OCI-LY7 (cell line): Measurements from ENCODE around the gene GAS7. TPM values are rescaled to one million over a fixed set of nuclear protein-coding genes. Genes with fewer than 3 reads are reported as not detected.

Experiments used
- BruUV-seq: library from RNA; stranded (reverse); fragments of 400-500 nt; replicated peaks from 2 replicates; lab custom pipeline; 2021; lab: Mats Ljungman, UMichigan
- CTCF ChIA-PET: fragments of 300-600 bp; sonication (Branson Sonifier 250); formaldehyde crosslinking; loops from one replicate; lab custom pipeline; 2022; ENCODE audit warnings: antibody characterized with exemption; ENCODE audit not compliant: unreplicated experiment; lab: Charles Lee
- POLR2A ChIA-PET: fragments of 300-600 bp; sonication (Branson Sonifier 250); formaldehyde crosslinking; loops from one replicate; lab custom pipeline; 2022; ENCODE audit warnings: antibody characterized with exemption; lab: Charles Lee
- DNase-seq: peaks from one replicate; pipeline ENCODE4 v3.0.0-alpha.2; 2015; ENCODE audit warnings: low spot score
- H2AFZ ChIP-seq: fragments of 200-600 bp; sonication (generic), shearing (Covaris generic); 2 replicates; pipeline ENCODE4 v1.6.1; 2014; ENCODE audit warnings: mild to moderate bottlenecking, antibody characterized with exemption, low read length, moderate library complexity
- H3K27ac ChIP-seq: fragments of 200-600 bp; sonication (generic); 2 replicates; pipeline ENCODE4 v1.5.1; 2014; ENCODE audit warnings: mixed run types, low read depth, mild to moderate bottlenecking, moderate library complexity, low read length, inconsistent platforms; ENCODE audit not compliant: poor library complexity, severe bottlenecking
- H3K36me3 ChIP-seq: fragments of 200-600 bp; sonication (generic); 2 replicates; pipeline ENCODE4 v1.6.1; 2014; ENCODE audit warnings: mild to moderate bottlenecking, antibody characterized with exemption, low read length, moderate library complexity, mixed read lengths; ENCODE audit not compliant: insufficient read depth
- H3K4me1 ChIP-seq: fragments of 200-600 bp; sonication (generic); 2 replicates; pipeline ENCODE4 v1.5.1; 2014; ENCODE audit warnings: mild to moderate bottlenecking, low read length; ENCODE audit not compliant: insufficient read depth, poor library complexity, severe bottlenecking
- H3K4me2 ChIP-seq: fragments of 200-600 bp; sonication (generic); 2 replicates; pipeline ENCODE4 v1.6.1; 2014; ENCODE audit warnings: mild to moderate bottlenecking, low read length
- H3K4me3 ChIP-seq: fragments of 200-600 bp; sonication (generic); 2 replicates; pipeline ENCODE4 v1.5.1; 2014; ENCODE audit warnings: mild to moderate bottlenecking, low read depth, low read length; ENCODE audit not compliant: poor library complexity, severe bottlenecking
- H3K79me2 ChIP-seq: fragments of 200-600 bp; sonication (generic); 2 replicates; pipeline ENCODE4 v1.6.1; 2016; ENCODE audit warnings: low read depth, mild to moderate bottlenecking, low read length, moderate library complexity, mixed read lengths; ENCODE audit not compliant: insufficient read depth
- H3K9me2 ChIP-seq: fragments of 200-600 bp; sonication (generic); 2 replicates; pipeline ENCODE4 v1.6.1; 2016; ENCODE audit warnings: mild to moderate bottlenecking, low read length, mixed read lengths; ENCODE audit not compliant: insufficient read depth
- H3K9me3 ChIP-seq: fragments of 200-600 bp; sonication (generic); 2 replicates; pipeline ENCODE4 v1.6.1; 2014; ENCODE audit warnings: mild to moderate bottlenecking, mixed run types, low read length, mixed read lengths
- H4K20me1 ChIP-seq: fragments of 200-600 bp; sonication (generic); 2 replicates; pipeline ENCODE4 v1.6.1; 2014; ENCODE audit warnings: mild to moderate bottlenecking, antibody characterized with exemption, low read length, moderate library complexity, mixed read lengths; ENCODE audit not compliant: insufficient read depth
- EZH2phosphoT487 ChIP-seq: fragments of 200-600 bp; sonication (generic); IDR thresholded peaks from 2 replicates; pipeline ENCODE4 v1.6.1; 2018; ENCODE audit warnings: low read depth, borderline replicate concordance, mild to moderate bottlenecking, mixed run types, antibody characterized with exemption, low read length, moderate library complexity, mixed read lengths
- intact Hi-C: fragments of 100-400 bp; cut with micrococcal nuclease; formaldehyde crosslinking; loops from one replicate; pipeline ENCODE4 v1.10.0; 2022; ENCODE audit not compliant: unreplicated experiment
- total RNA-seq, 2 experiments: library from RNA; depleted of rRNA in 1 of 2; stranded (reverse); fragments of >200 nt in 1 of 2; shearing (Covaris generic) in 1 of 2; gene quantifications; 2 replicates each; pipeline ENCODE4 v1.2.3, GENCODE V29; 2014 to 2022
- TF ChIP-seq, protein P1 (sequence below): fragments of 200-600 bp; sonication (generic); conservative IDR thresholded peaks from 2 replicates; pipeline ENCODE4 v1.5.1; 2014; ENCODE audit warnings: mild to moderate bottlenecking, antibody characterized with exemption, low read length, moderate library complexity, mixed read lengths

Gene GAS7
- total RNA-seq, 2 experiments from 2014 or later: 1.5 TPM; not detected in 1

DNA sequence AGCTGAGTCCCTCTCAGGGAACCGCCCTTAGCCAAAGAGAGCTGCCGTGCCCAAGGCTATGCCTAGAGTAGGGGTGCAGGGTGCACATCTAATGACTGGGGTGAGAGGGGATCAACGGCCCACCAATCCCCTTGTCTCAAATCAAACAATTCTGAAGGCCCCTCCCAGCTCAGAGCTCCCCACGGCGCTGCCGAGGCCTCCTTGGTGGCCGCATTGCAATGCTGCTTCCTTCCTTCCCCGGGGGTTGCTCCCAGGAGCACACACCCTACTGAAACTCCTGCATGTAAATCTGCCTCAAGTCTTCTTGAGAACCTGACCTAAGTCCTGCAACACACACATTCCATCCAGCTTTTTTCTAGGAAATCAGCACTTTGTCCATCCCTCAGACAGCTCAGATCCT, 212.8 kb downstream of the GAS7 start:
- Histone ChIP-seq H3K4me1 (no peaks in the 10 kb centered on the region), H2AFZ (no peak overlapping the region), H3K9me3 (no peaks in the 10 kb centered on the region), H3K27ac (no peak overlapping the region), H3K36me3 (no peaks in the 10 kb centered on the region), H3K4me2 (no peak overlapping the region), H3K9me2 (no peaks in the 10 kb centered on the region), H4K20me1 (no peaks in the 10 kb centered on the region), H3K79me2 (no peaks in the 10 kb centered on the region), H3K4me3 (no peak overlapping the region)
- intact Hi-C loops: no loop called here
- ChIA-PET CTCF (no interaction called here), POLR2A (interaction anchor here (1.3 kb wide), 1 partner anchor 33 kb away, joined by 3 read pairs; no protein-coding TSS in a partner anchor)
- no TSS peak for BruUV-seq
- DNase-seq: no peak
- no peak for TF ChIP-seq EZH2phosphoT487
- TF ChIP-seq, protein P1, sequence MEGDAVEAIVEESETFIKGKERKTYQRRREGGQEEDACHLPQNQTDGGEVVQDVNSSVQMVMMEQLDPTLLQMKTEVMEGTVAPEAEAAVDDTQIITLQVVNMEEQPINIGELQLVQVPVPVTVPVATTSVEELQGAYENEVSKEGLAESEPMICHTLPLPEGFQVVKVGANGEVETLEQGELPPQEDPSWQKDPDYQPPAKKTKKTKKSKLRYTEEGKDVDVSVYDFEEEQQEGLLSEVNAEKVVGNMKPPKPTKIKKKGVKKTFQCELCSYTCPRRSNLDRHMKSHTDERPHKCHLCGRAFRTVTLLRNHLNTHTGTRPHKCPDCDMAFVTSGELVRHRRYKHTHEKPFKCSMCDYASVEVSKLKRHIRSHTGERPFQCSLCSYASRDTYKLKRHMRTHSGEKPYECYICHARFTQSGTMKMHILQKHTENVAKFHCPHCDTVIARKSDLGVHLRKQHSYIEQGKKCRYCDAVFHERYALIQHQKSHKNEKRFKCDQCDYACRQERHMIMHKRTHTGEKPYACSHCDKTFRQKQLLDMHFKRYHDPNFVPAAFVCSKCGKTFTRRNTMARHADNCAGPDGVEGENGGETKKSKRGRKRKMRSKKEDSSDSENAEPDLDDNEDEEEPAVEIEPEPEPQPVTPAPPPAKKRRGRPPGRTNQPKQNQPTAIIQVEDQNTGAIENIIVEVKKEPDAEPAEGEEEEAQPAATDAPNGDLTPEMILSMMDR: no peak

GRCh38 chr17:9984768-9985167, 213.6 kb downstream of the GAS7 start:
- ChIA-PET POLR2A (interaction anchor here (1.3 kb wide), 1 partner anchor 34 kb away, joined by 3 read pairs; no protein-coding TSS in a partner anchor), CTCF (no interaction called here)
- Histone ChIP-seq H2AFZ (no peak overlapping the region), H3K4me3 (no peak overlapping the region), H3K79me2 (no peaks in the 10 kb centered on the region), H3K4me2 (no peak overlapping the region), H3K4me1 (no peaks in the 10 kb centered on the region), H3K9me2 (no peaks in the 10 kb centered on the region), H4K20me1 (no peaks in the 10 kb centered on the region), H3K36me3 (no peaks in the 10 kb centered on the region), H3K27ac (no peak overlapping the region), H3K9me3 (no peaks in the 10 kb centered on the region)
- intact Hi-C loops: no loop called here
- DNase-seq: no peak
- BruUV-seq: no TSS peak
- TF ChIP-seq, protein P1: no peak
- TF ChIP-seq EZH2phosphoT487: no peak

- H3K27ac ChIP-seq: no peak overlapping the region
- no peaks in the 10 kb centered on the region for H3K79me2 ChIP-seq
- H3K4me1 ChIP-seq: no peaks in the 10 kb centered on the region
- no peak for DNase-seq
- ChIA-PET POLR2A (no interaction called here), CTCF (no interaction called here)
- intact Hi-C loops: no loop called here
- no peaks in the 10 kb centered on the region for H3K9me2 ChIP-seq
- BruUV-seq: no TSS peak
- H3K4me2 ChIP-seq: no peak overlapping the region
- no peak overlapping the region for H3K4me3 ChIP-seq
- no peak overlapping the region for H2AFZ ChIP-seq
- no peaks in the 10 kb centered on the region for H3K36me3 ChIP-seq
- no peaks in the 10 kb centered on the region for H3K9me3 ChIP-seq
- H4K20me1 ChIP-seq: no peaks in the 10 kb centered on the region
- TF ChIP-seq EZH2phosphoT487: no peak
- TF ChIP-seq, protein P1: peak; percentile 51
These were observed 216.2 kb downstream of the GAS7 start for GRCh38 chr17:9982159-9982558.
